GM18951 (cell line): ENCODE data around the gene SNX8.

Experiments
- POLR2A ChIP-seq: IDR thresholded peaks from 4 replicates; pipeline ENCODE4 v1.6.1; 2011; ENCODE audit warnings: mild to moderate bottlenecking; ENCODE audit not compliant: insufficient read length, insufficient read depth; ENCODE audit errors: extremely low read depth
- in situ Hi-C: fragments of 300-500 bp; cut with MboI; formaldehyde crosslinking; loops from one replicate; pipeline ENCODE4 v1.12.0; 2022; ENCODE audit warnings: low sequenced_read_pairs, mixed read lengths, inconsistent platforms; ENCODE audit not compliant: unreplicated experiment

The SNX8 gene

DNA sequence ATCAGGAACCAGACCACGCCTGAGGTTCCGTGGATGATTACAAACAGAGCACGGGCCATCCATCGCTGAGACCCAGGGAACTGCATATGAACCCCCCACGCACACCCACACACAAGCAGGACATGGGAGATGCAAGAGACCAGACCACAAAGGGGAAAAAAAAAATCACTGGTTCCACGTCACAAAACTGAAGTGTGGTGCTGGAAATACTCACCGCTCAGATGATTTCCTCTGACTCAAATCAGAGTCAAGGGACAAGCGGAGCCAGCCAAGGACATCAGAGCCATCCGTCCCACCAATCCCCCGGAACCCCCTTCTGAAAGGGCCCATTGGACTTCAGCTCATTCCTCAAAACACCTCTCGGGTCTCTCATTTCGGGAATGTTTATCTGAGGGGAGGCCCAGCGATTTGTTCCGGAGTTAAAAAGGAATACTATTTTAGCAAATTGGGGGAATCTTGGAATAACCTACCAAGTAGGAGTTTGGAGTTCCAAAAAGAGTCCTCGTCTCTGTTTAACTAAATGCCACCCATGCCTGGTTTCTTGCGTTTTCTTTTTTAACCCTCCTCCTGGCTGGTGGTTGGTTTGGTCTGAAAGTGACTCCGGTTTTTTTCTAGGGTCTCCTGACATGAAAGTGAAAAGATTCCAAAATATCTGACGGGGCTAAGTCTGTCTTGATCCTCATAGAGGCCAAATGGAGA lies 15.0 kb downstream of the SNX8 start:
- in situ Hi-C loops = no loop called here

DNA sequence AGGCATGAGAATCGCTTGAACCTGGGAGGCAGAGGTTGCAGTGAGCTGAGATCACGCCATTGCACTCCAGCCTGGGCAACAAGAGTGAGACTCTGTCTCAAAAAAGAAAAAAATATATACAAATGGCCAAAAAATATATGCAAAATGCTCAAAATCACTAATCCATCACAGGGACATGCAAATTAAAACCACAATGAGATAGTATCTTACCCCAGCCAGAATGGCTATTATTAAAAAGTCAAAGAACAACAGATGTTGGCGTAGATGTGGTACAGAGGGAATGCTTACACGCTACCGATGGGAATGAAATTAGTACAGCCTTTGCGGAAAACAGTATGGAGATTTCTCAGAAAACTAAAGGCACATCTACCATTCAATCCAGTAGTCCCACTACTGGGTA lies 17.4 kb downstream of the SNX8 start:
- in situ Hi-C loops = no loop called here
- no peak for TF ChIP-seq POLR2A

More for the DNA sequence above, 15.0 kb downstream of the SNX8 start:
- TF ChIP-seq POLR2A = peak; percentile 46

DNA sequence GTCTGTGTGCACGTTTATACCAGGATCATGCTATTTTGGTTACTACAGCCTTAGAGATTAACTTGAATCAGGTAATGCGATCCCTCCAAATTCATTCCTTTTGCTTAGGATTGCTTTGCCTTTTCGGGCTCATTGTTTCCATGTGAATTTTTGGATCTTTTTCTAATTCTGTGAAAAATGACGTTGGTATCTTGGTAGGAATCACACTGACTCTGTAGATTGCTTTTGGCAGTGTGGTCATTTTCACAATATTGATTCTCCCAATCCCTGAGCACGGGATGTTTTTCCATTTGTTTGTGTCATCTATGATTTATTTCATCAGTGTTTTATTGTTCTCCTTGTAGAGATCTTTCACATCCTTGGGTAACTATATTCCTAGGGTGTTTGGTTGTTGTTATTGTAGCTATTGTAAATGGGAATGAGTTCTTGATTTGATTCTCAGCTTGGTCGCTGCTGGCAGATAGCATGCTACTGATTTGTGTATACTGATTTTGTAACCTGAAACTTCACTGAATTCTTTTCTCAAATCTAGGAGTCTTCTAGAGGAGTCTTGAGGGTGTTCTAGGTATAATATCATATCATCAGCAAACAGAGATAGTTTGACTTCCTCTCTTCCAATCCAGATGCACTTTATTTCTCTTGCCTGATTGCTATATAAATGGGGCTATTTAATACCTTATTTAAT lies 18.2 kb downstream of the SNX8 start:
- TF ChIP-seq POLR2A = no peak
- in situ Hi-C loops = no loop called here

DNA sequence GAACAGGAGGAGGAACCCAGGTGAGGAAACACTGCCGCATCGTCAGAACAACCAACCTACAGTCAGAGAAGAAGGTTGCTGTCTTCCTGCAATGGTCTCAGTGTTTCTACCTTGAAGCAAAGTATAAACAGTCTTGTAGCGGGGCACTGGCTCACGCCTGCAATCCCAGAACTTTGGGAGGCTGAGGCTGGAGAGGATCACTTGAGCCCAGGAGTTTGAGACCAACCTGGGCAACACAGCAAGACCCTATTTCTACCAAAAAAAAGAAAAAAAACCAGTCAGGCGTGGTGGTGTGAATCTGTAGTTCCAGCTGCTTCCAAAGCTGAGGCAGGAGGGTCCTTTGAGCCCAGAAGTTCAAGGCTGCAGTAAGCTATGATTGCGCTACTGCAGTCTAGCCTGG lies 23.4 kb downstream of the SNX8 start:
- TF ChIP-seq POLR2A = no peak

DNA sequence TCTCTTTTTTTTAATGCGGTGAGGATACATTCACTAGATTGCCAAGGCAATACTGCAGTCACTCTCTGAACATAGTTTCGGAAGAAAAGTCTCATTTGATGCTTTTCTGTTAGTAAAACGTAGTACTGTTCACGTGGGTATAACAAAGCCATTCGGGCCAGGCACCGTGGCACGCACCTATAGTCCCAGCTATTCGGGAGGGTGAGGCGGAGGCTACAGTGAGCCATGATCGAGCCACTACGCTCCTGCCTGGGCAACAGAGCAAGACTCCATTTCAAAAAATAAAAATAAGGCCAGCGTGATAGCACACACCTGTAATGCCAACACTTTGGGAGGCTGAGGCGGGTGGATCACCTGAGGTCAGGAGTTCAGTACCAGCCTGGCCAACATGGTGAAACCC lies 24.6 kb downstream of the SNX8 start:
- no peak for TF ChIP-seq POLR2A
- in situ Hi-C loops = no loop called here

More for the DNA sequence above, 23.4 kb downstream of the SNX8 start:
- in situ Hi-C loops = no loop called here

DNA sequence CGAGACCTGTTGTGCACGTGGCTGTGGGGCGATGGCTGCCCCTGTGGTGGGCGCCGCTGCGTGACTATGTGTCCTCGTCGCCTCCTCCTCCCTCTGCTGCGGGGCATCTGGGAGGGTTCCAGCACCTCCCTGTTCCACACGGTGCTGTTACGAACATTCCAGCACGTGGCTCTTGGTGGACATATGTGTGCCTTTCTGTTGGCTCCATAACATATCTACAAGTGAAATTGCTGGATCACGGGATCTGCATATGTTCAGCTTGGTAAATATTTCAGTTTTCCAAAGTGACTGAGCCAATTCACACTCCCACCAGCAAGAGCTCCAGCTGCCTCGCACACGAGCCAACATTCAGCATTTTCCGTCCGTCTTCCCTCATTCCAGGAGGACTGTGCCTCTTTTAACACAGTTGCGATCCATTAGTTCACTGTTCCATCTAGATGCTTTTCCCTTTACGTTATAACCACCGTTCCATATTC lies 25.1 kb downstream of the SNX8 start:
- in situ Hi-C loops = no loop called here
- TF ChIP-seq POLR2A = no peak

DNA sequence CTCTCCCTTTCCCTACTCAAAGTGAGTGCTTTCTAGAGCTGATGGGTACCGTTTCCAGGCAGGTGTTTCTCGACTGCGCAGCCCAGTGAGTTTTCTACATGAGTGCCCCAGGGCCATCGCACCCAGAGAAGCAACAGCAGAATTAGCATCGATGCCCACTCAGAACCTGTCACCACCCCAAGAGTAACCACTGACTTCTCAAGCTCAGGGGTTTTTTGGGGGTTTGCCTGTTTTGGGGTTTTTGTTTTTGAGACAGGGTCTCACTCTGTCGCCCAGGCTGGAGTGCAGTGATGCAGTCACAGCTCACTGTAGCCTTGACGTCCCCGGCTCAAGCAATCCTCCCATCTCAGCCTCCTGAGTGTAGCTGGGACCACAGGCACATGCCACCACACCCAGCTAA lies 25.7 kb downstream of the SNX8 start:
- TF ChIP-seq POLR2A = no peak
- in situ Hi-C loops = no loop called here

DNA sequence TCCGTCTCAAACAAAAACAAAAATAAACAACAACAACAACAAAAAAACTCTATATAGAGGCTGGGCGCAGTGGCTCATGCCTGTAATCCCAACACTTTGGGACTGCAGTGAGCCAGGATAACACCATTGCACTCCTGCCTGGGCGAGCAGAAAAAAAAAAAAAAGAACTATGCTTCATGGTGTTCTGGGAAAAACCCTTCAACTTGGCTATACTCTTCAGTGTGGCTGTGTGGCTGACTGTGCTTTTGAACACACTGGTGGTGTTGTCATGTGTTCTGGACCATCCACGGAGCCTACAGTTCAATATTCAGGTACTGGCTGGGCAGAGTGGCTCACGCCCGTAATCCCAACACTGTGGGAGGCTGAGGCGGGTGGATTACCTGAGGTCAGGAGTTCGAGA lies 26.5 kb downstream of the SNX8 start:
- no peak for TF ChIP-seq POLR2A
- in situ Hi-C loops = no loop called here

DNA sequence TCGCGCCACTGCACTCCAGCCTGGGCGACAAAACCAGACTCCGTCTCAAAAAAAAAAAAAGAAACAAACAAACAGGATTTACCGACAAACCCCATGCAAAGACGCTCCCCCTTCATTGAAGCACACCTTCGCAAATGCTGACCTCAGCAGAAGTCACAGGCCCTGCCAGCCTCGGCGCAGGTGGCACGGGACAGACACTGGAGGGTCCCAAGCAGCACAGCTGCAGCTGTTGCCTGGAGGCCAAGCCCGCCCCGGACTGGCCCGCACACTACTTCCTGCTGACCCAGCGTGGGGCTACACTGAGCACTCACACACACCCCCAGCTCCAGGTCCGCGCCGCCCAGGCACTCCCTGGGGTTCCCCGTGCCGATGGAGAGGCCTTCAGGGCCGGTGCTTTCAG lies 31.2 kb downstream of the SNX8 start:
- no peak for TF ChIP-seq POLR2A

DNA sequence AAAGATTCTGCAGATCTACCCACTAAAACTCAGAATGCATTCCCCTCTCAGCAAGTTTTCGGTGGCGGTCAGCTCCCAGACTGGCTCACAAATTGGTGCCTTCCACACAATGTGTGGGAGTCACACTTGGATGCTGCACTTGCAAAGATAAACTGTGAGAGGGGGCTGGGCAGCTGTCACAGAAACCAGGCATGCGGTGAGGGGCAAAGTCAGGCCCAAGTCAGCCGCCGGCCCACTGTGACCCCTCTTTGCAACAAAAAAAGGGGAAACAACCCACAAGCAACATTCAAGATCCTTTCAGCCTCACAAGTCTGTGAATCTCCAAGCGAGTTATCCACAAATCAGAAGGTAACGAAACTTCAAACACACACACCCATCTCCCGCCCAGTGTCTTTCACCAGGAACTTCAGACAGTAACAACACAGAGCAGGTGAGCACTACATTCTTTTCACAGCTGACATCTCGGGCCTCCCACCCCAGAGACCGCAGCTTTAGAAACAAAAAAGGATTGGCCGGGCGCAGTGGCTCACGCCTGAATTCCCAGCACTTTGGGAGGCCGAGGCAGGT lies 32.0 kb downstream of the SNX8 start:
- no peak for TF ChIP-seq POLR2A

More for the DNA sequence above, 31.2 kb downstream of the SNX8 start:
- in situ Hi-C loops = no loop called here

DNA sequence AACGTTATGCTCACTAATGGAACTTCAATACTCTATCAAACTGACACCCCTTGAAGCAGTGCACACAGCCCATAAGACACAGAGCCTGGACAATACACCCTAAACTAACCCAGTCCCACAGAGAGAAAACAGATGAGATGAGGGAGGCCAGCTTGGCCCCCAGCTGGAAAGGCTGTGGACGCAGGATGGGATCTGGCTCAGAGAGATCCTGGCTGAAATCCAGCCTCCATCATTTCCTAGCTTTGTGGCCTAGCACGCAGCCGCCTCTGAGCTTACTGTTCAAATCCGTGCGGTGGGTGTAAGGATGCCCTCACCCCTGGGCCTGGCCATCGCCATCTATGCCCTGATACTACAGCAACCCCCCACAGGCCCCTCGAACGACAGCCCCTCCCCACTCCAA lies 32.7 kb downstream of the SNX8 start:
- TF ChIP-seq POLR2A = no peak
- in situ Hi-C loops = no loop called here

More for the DNA sequence above, 32.0 kb downstream of the SNX8 start:
- in situ Hi-C loops = no loop called here

DNA sequence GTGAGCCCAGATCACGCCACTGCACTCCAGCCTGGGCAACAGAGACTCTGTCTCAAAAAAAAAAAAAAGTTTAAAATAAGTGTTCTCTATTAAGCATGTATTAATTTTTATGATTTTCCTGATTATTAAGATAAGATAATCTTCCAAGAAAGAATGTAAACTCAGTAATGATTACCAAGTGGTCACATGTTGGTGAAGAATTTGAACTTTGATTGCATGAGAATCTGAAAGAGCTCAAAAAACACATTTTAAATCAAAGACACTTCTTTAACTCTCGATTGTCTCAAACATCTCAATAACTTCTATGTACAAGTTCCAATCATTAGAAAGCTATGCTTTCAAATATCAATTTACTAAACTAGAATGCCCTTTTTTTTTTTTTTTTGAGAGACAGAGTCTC lies 33.8 kb downstream of the SNX8 start:
- in situ Hi-C loops = no loop called here
- no peak for TF ChIP-seq POLR2A

DNA sequence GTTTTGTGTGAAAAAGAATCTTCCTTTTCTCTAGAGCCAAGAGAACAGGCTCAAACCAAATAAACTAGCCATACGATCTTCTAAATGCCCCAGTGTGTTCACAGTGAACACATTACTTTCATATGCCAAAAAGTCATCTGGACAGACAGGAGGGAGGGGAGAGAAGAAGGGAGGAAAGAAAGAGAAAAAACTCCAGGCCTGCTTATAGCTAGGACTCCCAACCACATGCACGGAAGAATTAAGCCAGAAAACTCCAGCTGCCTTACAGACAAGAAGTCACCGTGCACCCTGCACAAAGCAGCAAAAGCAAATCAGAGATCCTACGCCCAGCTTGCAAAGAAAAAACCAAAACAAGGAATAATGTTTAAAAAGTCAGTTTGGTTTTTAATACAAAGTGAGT lies 34.3 kb downstream of the SNX8 start:
- TF ChIP-seq POLR2A = no peak
- in situ Hi-C loops = no loop called here

DNA sequence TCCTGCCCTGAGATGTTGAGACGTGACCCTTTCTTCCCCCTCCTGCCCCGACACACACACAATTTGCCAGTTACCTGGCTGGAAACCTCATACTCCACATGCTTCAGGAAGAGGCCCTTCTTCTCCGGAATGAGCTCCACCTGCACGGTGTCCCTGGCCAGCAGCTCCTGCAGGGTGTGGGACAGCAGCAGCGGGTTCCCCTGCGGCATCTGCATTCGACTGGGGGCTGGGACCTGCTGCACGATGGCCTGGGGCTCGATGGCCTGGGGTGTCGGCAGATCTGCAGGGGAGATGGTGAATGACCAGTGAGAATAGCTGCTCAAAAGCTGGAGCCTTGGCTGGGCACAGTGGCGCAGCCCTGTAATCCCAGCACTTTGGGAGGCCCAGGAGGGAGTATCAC lies 36.2 kb downstream of the SNX8 start:
- no peak for TF ChIP-seq POLR2A
- in situ Hi-C loops = no loop called here

DNA sequence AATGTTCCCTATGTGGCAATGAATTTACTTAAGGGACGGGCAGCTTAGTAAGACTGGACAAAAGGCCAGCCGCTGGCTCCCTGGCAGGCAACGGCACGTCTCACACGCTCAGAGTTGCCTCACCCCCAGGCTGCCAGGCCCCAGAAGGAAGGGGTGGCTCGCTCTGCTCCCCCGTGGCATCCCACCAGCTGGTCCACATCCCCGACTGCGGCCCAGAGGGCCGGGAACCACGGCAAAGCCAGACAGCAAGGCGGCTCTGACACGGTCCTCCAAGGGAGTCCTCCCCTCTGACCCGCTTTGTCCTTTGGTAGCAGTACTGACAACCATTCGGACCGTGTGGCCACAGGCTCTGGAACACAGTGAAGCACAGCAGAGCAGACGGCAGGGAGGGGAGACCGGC lies 38.1 kb downstream of the SNX8 start:
- no peak for TF ChIP-seq POLR2A
- in situ Hi-C loops = no loop called here
